DMS 273 (cell line): Measurements from ENCODE around the gene TIMM13.
"Not testable (repeated sequence)": the region's sequence is repeated elsewhere in the genome, so short reads cannot be mapped to it uniquely, and the experiment has no call there.

ENCODE experiments used
- DNase-seq: peaks from one replicate; lab custom pipeline; 2025; ENCODE audit not compliant: unreplicated experiment; lab: John Stamatoyannopoulos, UW

TIMM13 gene

DNA sequence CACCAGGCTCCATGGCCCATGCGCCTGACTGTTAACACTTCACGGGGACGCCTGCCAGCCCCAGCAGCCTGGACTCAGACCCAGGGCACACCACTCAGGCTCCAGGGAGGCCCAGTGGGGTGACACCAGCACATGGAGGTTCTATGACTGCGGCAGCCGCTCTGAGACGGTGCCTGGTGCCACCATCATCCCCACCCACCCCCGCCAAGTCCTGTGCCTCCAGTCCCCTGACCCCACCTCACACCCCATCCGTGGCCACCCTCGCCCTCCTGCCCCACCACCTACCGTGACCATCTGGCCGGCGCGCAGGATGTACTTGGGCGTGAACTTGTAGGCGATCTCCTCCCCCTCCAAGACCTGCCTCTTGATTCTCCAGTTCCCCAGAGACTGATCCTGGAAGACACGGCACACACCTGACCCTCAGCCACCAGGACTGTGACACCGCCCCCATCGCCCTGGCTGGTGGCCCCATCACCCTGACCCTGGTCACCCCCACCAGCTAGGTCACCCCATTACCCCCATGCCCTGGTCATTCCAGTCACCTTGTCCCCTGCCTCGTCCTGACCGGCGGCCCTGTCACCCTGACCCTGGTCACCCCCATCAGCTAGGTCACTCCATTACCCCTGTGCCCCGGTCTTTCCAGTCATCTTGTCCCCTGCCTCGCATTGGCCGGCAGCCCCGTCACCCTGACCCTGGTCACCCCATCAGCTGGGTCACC is 4.9 kb upstream of the TIMM13 start:
- DNase-seq, result no peak

DNA sequence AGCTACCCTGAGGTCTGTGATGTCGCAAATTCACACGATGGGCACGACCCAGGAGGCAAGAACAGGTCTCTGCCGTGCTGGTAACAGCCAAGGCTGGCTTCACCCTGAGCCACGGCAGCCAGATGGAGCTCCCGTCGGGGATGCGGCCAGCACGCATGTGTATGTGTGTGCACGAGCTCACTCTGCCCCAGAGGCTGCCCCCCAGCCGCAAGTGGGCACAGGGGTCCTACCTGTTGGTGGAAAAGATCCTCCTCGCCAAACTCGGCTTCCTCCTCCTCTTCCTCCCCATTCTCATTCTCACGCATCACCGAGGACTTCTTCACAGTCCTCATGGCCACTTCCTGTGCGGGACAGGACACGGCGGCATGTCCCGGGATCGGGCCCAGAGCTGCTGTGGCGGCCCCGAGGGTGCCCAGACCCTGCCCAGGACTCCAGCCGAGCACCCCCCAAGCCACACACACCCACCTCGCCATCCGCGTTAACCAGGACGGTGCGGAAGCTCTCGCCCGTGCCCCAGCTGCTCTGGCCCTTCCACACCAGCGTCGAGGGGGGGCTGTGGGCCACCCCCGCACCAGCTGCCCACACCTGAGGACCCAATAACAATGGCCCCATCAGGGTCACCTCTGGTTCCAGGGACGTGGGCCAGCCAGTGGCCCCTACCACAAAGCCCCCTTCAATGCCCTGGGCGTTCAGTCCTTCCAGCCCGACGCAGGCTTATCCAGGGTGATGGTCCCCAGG is 4.1 kb upstream of the TIMM13 start:
- no peak for DNase-seq

DNA sequence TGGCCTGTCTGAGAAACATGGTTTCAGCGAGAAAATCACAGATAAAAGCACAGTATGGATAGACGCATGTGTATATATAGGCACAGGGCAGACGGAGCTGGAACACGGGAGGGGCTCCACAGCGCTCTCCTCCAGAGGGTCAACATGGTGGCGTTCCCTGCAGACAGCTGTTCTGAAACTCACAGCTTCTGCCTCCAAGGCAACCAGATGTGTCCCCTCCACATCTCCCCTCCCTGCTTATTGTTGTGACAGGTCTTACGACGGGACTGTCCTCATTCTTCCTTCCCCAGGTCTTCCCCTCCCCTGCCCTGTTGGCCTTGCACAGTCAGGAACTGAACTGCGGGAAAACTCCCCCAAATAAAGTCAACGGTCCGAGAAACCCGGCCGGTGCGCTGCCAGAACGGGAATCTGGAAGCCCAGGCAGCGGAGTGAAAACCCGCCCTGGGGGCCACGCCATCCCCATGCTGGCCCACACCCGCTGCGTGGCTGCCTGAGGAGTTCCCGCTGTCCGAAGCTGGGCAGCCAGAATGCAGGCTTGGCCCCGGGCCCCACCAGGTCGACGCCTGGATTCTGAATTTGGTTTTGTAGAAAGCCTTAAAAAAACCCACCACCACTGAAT is 2.6 kb upstream of the TIMM13 start:
- no peak for DNase-seq

DNA sequence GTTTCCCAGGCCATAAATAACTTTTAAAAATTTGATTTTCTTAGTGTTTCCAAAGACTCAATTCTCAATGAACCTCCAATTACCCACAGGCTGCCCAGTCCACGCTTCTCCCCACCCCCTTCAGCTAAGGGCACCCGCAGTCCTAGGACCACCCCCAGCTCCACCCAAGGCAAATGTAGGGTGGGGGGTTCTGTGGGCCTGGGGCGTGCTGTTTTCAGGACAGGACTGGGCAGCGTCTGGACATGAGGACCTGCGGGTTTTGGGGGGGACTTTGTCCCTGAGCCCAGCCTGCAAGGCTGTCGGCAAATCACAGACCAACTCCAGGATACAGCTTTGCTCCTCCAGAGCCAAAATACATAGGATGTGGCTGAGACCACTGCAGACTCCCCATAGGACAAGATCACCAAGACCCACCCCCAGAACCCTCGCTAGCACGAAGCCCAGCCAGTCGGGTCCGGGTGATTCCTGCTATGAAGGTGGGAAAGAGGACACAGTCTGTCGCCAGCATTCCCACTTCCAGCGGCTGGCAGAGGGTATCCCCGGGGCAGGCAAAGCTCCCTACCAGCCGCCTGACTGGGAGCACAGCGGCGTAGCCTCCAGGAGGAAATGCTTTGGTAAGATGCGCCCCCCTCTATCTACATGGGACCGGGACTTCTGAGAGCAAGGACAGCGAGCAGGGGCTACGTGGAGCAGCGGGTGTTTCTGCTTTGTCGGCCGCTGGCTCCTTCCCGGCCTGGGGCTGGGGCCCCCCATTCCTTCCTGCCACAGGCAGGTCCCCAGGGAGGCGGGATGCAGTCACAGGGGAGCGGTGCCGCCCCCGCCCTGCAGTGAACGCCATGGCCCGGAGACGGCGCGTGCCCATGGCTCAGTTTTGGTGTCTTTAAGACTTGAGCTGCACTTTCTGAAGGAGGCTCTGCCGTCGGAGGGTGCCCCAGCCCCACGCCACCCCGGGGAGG is 1.6 kb upstream of the TIMM13 start:
- DNase-seq, result peak; percentile 51

DNA sequence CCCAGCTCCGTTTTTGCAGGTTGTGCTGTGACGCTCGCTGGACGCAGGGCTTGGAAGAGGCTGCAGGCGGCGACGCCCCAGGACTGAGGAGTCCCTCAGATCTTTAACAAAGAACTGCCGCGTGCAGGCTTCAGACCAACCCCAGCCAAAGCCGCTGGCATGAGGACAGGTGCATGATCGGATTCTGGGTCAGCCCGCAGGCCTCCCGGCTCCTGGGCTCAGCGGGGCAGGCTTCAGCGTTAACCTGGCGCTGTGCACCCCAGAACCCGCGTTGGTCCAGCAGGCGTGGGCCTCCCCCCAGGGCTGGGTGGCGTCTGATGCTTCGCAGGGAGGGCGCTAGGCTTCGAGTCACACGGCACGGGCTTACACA is 920 bp upstream of the TIMM13 start:
- DNase-seq, result peak; percentile 72

DNA sequence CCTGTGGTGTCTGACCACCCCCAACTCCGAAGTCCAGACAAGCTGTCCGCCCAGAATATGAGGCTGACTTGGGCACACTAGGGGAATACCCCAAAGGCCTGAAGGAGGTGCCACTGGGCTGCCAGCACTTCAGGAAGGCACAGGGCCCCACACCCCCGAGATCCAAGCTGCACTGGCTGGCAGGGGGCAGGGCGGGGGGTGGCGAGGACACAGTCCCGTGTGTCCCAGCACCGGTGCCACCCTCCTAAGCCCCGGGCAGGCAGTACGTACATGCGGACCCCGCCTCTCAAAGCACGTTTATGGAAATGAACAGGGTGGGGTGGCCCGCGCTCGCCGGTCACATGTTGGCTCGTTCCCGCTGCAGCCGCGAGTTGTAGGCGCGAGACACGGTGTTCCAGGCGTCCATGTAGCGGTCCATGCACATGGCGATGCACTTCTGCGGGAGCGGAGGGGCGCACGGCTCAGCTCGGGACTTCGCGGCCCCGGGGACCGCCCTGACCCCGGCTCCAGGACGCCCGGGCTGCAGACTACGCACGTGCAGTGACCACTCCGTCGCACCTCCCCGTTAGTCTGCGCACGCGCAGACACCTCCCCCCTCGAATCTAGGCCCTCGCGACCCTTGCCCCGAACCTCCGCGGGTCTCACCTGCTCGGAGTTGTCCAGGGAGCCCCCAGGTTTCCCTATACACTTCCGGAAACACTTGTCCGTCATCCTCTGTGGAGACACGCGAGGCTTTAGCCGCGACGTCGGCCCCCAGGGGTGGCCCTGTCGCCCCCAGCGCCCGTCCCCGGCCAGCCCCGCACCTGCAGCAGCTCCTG is 566 bp downstream of the TIMM13 start:
- DNase-seq, result peak; percentile 82

DNA sequence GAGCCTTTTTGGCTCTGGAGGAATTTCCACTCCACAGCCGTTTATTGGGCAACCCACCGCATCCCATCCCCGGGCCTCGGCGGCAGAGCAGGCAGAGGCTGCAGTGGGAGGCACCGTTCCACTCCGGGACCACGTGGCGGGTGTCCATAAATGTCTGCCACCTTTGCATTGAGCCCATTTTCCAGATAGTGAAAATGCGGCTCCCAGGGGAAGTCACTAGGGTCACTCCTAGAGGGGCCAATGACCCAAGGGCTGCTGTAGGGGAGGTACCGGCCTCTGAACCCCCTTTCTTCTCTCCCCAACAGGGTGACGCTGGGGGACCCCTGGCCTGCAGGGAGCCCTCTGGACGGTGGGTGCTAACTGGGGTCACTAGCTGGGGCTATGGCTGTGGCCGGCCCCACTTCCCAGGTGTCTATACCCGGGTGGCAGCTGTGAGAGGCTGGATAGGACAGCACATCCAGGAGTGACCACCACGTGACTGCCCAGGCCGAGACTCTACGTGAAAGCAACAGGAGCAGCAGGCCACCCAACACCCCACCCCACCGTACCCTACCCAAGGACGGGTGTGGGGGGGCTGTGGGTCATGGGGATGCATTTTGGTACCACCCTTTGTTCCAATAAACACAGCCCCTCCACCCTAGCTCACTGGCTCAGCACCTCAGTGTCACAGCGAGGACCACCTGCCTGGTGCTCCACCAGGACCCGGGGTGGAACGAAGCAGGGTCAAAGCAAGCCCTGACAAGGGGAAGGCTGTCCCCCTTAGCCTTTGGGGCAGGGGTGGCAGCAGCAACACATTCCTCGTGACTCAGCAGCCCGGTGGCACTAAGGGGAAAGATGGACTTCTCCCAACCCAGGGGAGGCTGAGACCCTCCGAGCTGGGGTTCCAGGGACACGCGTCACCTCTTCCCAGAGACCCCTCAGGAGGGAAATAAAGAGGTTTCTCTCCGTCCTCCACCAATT is 1.5 kb downstream of the TIMM13 start:
- no peak for DNase-seq

DNA sequence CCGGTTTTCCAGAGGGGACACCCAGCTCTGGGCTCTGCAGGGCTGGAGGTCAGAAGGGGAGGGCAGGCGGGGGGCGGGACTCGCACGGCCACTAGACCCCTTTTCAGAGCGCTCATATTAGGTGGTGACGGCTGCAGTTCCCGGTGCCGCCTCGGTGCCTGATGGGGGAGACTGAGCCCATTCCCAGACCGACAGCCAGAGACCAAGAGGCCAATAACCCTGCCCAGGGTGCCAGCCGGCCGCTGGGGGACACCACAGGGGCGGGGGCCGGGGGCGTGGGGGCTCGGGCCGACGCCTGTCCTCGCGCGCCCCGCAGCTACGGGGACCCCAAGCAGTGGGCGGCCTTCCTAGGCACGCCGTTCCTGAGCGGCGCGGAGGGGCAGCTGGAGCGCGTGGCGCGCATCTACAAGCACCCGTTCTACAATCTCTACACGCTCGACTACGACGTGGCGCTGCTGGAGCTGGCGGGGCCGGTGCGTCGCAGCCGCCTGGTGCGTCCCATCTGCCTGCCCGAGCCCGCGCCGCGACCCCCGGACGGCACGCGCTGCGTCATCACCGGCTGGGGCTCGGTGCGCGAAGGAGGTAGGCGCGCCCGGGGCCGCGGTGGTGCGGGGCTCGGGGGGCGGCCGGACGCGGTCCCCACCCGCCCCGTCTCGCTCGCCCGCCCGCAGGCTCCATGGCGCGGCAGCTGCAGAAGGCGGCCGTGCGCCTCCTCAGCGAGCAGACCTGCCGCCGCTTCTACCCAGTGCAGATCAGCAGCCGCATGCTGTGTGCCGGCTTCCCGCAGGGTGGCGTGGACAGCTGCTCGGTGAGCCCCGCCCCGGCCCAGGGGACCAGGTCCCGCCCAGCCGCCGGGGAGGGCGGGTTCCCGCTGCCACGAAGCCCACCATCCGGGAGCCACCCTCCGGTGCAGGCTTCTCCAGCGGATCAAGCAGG is 2.4 kb downstream of the TIMM13 start:
- no peak for DNase-seq

DNA sequence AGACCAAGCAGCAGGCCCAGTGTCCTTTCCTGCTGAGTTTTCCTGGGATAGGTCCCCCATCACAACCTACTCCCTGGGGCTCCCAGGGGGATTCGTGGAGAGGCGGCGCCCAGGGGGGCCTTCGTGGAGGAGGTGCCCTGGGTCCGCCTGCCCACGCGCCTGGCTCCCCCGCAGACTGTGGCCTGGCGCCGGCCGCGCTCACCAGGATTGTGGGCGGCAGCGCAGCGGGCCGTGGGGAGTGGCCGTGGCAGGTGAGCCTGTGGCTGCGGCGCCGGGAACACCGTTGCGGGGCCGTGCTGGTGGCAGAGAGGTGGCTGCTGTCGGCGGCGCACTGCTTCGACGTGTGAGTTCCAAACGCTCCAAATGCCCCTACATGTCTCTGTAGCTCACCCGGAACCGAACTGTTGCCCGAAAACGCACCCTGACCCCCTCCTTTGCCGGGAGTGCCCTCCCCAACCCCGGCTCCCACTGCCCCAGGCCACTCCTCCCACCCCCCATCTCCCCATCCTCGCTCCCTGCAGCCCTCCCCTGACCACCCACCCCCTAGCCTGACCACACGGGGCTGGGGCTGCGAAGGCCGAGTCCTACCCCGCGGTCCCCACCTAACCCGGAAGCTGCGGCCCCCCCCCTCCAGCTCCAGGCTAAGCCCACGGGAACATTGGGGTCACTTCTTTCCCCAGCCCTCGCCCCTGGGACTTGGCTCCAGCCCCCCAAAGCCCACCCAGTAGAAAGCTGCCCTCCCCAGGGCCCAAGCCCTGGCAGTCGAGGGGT is 3.3 kb downstream of the TIMM13 start:
- DNase-seq, result no peak

DNA sequence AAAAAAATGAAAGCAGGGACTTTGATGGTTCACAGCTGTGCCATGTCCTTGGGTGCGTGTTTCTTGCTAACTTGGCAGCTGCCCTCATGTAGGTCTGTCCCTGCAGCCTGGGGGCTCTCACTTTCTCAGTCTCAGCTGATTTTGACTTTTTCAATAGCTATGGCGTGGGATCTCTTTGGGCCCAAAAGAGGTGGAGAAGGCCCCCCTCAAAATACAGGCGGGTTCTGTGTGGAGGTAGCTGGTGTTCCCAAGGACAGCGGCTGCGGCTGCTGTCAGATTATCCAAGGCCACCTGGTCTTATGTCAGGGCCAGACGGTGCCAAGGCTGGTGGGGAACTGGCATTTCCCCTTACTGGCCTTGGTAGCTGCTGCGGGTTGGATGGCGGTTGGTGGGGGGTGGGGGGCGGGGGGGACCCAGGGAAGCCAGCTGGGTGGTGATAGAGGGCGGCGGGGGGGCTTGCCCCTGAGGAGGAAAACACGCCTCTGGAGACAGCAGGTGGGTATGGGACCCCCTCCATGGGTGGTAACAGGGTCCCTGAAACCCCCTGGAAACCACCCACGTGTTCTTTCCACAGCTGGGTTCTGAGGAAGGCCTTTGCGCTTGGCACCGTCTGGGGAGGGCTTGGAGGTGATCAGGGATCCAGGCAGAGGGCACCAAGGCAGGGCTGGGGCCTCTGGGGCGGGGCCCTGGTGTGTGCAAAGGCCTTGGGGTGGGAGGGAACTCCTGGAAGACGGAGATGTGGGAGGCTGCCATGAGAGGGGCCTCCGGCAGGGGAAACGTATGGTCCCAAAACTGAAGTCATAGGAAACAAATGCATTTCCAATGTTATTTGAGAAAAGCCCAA is 4.1 kb downstream of the TIMM13 start:
- DNase-seq, result no peak

DNA sequence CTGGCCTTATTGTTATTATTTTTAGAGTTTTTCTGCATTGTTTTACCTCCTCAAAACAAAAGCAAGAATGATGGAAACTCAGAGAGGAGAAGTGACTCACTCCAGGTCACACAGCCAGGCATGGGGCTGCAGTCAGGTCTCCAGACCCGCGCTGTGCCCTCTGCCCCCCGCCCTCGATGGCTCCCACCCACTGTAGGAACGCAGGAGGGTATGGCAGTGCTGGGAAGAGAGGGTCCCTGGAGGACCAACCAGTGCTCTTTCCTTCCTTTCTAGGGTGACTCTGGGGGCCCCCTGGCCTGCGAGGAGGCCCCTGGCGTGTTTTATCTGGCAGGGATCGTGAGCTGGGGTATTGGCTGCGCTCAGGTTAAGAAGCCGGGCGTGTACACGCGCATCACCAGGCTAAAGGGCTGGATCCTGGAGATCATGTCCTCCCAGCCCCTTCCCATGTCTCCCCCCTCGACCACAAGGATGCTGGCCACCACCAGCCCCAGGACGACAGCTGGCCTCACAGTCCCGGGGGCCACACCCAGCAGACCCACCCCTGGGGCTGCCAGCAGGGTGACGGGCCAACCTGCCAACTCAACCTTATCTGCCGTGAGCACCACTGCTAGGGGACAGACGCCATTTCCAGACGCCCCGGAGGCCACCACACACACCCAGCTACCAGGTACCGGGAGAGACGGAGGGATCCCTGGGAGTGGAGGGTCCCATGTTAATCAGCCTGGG is 5.6 kb downstream of the TIMM13 start:
- DNase-seq, result no peak

DNA sequence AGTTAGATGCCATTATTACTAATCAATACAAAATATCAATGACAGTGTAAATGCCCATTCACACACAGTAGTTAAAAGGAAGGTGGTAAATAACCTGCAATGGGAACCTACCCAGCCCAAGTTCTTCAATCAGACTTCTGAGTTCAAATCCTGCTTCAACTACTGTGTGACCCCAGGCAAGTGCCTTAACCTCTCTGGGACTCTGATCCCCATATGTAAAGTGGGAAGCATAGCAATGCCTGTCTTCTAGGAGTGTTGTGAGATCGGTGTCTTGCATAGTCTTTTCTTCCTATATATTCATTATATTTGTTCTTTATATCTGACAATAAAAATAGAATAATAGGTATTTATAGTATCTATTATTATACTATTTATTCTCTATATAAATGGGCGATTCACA is 6.9 kb downstream of the TIMM13 start:
- no peak for DNase-seq

DNA sequence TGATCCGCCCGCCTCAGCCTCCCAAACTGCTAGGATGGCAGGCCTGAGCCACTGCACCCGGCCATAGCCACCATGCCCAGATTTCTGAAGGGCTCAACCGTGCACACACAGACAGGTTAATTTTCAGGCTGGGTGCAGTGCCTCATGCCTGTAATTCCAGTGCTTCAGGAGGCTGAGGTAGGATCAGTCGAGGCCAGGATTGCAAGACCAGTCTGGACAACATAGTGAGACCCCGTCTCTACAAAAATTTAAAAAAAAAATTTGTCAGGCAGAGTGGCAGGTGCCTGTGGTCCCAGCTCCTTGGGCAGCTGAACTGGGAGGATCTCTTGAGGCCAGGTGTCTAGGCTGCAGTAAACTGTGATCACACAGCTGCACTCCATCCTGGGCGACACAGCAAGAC is 7.6 kb downstream of the TIMM13 start:
- DNase-seq, result no peak

DNA sequence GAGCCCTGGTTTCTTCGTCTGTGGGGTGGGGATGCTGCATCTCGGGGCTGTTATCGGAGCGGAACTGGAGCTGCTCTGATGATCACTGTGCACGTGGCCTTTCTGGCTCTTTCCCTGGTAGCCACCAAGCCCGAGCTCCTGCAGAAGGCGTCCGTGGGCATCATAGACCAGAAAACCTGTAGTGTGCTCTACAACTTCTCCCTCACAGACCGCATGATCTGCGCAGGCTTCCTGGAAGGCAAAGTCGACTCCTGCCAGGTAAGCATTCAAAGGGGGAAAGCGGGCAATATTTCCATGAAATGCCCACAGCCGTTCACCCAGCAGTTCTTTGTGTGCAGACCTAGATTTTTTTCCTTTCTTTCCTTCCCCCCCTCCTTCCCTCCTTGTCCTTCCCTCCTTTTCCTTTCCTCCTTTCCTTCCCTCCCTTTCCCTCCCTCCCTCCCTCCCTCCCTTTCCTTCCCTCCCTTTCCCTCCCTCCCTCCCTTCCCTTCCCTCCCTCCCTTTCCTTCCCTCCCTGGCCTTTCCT is 9.4 kb downstream of the TIMM13 start:
- no peak for DNase-seq

DNA sequence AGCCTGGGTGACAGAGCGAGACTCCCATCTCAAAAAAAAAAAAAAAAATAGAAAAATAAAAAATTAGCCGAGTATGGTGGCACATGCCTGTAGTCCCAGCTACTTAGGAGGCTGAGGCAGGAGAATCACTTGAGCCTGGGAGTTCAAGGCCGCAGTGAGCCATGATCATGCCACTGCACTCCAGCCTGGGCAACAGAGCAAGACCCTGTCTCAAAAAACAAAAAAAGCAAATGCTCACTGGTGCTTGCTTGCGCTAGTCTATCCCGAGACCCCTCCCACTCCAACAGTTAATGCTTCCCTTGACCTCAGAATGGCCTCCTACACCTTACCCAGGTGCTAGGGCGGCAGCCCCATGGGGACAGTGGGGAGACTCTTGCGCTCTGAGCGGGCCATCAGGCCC is 9.9 kb downstream of the TIMM13 start:
- not testable (repeated sequence) for DNase-seq
